AG04450 (cell line): ENCODE results near the gene PFKFB2. TPM values are rescaled to one million over a fixed set of nuclear protein-coding genes. Genes with fewer than 3 reads are reported as not detected.

ENCODE experiments used
- CTCF ChIA-PET: fragments of 300-600, 350-600 bp; formaldehyde crosslinking; extraction: SDS; loops from one replicate; lab custom pipeline; 2022; ENCODE audit warnings: antibody characterized with exemption, inconsistent platforms; lab: Charles Lee
- POLR2A ChIA-PET: fragments of 350-600 bp; formaldehyde crosslinking; extraction: SDS; loops from one replicate; lab custom pipeline; 2021; ENCODE audit warnings: antibody characterized with exemption, inconsistent platforms; lab: Yijun Ruan, JAX
- DNase-seq: peaks from one replicate; pipeline ENCODE4 v3.0.0-alpha.2; 2011; ENCODE audit warnings: low read depth, low spot score
- H3K27ac ChIP-seq: one replicate; pipeline ENCODE4 v1.5.1; 2012; ENCODE audit warnings: low read depth, low read length, control low read depth
- H3K27me3 ChIP-seq: one replicate; pipeline ENCODE4 v1.6.0; 2012; ENCODE audit warnings: low read length; ENCODE audit not compliant: control insufficient read depth, insufficient read depth
- H3K4me3 ChIP-seq: 2 replicates; pipeline ENCODE4 v1.5.1; 2011; ENCODE audit warnings: mild to moderate bottlenecking, low read depth, low read length, control low read depth
- H3K9me3 ChIP-seq: 2 replicates; pipeline ENCODE4 v1.5.1; 2012; ENCODE audit warnings: low read length; ENCODE audit not compliant: control insufficient read depth, insufficient read depth
- polyA plus RNA-seq: library from polyadenylated mRNA; depleted of rRNA; stranded (reverse); fragments of >200 nt; gene quantifications from 2 replicates; pipeline ENCODE4 v1.2.3, GENCODE V29; 2011
- TF ChIP-seq, protein P1 (sequence below): IDR thresholded peaks from 2 replicates; pipeline ENCODE4 v1.5.1; 2011; ENCODE audit warnings: low read depth, low read length, control low read depth, inconsistent platforms

Gene PFKFB2
- polyA plus RNA-seq, 1 experiment = 1.7 TPM

DNA sequence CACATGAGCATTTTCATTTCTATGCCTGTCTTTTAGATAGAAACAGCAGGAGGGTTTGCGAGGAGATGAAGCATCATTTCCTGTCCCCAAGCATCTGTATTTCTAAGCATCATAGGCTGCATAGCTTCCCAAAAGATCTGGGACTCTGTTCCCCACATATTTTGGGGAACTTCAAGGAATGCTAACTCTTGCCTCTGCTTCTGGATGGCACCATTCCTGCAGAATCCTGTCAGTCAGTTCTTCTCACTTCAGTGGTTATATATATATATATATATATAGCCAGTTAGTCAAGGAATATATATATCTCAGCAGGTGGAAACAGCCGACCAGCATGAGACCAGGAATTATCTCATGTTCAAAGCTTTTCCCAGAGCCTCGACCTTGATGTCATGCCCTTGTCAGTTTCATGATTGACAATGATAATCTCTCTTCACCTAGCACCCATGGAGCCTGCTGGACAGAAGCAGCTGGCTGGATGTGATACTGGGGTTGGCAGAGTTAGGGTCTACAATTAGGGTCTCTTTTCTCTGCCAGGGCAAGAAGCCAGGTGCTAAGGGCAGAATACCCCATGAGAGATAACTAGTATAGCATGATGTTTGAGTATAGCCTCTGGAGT lies 2.4 kb downstream of the PFKFB2 start:
- Histone ChIP-seq H3K27me3 (peaks cover 8% of the 10 kb centered on the region), H3K27ac (no peak overlapping the region), H3K4me3 (no peak overlapping the region), H3K9me3 (peaks cover 8% of the 10 kb centered on the region; the same call in 1 of the 2 replicates)
- ChIA-PET CTCF (interaction anchor here (1.3 kb wide), 1 partner anchor 424 kb away, joined by 3 read pairs; no protein-coding TSS in a partner anchor), POLR2A (no interaction called here)
- TF ChIP-seq, protein P1, sequence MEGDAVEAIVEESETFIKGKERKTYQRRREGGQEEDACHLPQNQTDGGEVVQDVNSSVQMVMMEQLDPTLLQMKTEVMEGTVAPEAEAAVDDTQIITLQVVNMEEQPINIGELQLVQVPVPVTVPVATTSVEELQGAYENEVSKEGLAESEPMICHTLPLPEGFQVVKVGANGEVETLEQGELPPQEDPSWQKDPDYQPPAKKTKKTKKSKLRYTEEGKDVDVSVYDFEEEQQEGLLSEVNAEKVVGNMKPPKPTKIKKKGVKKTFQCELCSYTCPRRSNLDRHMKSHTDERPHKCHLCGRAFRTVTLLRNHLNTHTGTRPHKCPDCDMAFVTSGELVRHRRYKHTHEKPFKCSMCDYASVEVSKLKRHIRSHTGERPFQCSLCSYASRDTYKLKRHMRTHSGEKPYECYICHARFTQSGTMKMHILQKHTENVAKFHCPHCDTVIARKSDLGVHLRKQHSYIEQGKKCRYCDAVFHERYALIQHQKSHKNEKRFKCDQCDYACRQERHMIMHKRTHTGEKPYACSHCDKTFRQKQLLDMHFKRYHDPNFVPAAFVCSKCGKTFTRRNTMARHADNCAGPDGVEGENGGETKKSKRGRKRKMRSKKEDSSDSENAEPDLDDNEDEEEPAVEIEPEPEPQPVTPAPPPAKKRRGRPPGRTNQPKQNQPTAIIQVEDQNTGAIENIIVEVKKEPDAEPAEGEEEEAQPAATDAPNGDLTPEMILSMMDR = no peak
- DNase-seq = no peak

DNA sequence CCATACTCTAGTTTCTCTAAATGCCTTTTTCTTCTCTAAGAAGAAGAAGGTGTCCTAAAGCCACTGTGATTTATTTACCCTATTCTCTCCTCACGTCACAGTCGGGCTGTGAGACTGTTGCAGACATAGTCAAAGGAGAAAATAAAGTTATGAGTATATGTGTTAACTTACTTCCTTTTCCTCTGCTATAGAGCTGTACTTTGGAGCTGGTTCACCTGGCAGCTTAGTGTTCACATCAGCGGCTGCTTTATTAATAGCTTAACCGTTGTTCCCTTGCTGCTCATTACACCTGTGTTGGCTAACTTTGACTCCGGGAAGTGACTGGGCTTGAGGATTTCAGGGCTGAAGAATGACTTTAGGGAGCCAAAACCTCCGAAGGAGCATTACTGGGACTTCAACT lies 3.6 kb downstream of the PFKFB2 start:
- no peak overlapping the region for H3K27ac ChIP-seq
- no peak for DNase-seq
- H3K27me3 ChIP-seq = peaks cover 8% of the 10 kb centered on the region
- TF ChIP-seq, protein P1 = no peak
- CTCF ChIA-PET = no interaction called here
- peaks cover 5% of the 10 kb centered on the region; the same call in 1 of the 2 replicates for H3K9me3 ChIP-seq
- no peak overlapping the region for H3K4me3 ChIP-seq
- POLR2A ChIA-PET = no interaction called here

DNA sequence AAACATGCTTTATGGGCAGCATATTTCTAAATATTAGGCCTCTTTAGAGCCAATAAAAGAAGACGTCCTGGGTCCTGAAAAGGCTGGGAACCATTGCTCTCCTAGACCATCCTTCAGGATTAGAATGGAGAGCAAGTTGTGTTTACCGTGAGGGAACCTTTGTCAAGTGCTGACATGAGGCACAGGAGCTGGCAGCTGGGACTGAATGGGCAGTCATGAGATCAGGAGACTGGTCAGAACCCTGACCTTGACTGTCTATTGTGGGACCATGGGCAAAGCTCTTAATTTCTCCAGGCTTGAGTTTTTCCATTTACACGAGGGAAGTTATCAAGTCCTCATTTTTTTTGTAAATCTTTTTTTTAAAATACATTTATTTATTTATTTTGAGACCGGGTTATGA lies 5.2 kb downstream of the PFKFB2 start:
- H3K27ac ChIP-seq = no peak overlapping the region
- no peak for DNase-seq
- no peak overlapping the region for H3K4me3 ChIP-seq
- H3K9me3 ChIP-seq = peaks cover 1% of the 10 kb centered on the region; the same call in 1 of the 2 replicates
- ChIA-PET CTCF (interaction anchor here (1.4 kb wide), 1 partner anchor 8 kb away, joined by 8 read pairs; no protein-coding TSS in a partner anchor), POLR2A (no interaction called here)
- H3K27me3 ChIP-seq = peaks cover 5% of the 10 kb centered on the region
- TF ChIP-seq, protein P1 = no peak

DNA sequence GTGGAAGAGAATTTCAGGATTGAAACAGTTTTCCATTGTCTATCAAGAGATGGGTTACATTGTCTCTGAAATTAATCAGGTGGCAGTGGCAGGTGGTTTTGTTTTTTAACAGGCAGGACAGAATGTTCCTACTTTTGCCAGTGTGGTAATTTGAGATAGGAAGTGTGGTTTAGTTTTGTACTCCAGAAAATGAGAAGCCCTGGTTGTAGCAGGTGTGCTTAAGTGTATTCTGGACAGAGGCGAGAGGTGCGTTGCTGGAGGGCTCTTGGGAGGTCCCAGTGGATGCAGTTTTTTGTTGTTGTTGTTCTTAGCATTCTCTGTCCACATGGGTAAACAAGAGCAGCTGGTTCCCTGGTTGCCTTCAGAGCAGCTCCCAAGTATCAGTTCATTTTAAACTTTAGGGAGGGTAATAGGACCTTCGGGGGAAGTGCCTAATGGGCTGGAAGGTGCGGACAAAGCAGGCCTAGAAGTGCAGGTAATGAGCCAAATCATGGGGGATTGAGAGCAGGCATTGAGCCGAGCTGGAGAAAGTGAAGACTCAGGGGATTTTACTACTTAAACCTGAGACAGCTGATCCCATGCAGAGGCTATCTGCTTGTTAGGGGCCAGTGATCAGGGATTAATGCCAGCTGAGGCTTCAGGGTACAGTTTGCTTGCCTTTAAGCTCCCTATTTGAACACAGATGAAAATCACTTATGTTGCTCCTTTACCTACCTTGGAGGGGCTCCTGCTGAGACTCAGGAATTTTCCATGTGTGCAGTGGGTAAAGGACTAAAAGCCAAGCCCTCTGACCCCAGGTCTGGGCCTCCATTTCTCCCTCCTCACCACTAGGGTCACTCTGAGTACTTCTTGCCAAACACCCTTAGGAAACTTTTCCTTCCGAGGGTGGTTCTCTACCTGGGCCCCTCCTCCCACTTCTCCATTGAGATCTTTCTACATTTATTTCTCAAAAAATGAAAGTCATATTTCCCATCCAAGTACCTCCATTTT lies 6.1 kb downstream of the PFKFB2 start:
- POLR2A ChIA-PET = no interaction called here
- H3K27me3 ChIP-seq = peaks cover 2% of the 10 kb centered on the region
- CTCF ChIA-PET = interaction anchor here (1.0 to 1.4 kb wide), 2 partner anchors 9 to 346 kb away, joined by 3 to 8 read pairs; no protein-coding TSS in a partner anchor

More for the DNA sequence above, 6.1 kb downstream of the PFKFB2 start:
- DNase-seq = no peak
- H3K4me3 ChIP-seq = no peak overlapping the region
- TF ChIP-seq, protein P1 = no peak
- H3K27ac ChIP-seq = no peak overlapping the region
- no peaks in the 10 kb centered on the region for H3K9me3 ChIP-seq
